Lung (tissue), 12 donors: ENCODE data around the gene BAD. TPM values are rescaled to one million over a fixed set of nuclear protein-coding genes. Genes with fewer than 3 reads are reported as not detected.

Experiments
- ATAC-seq: fragments of 200-7000 bp; cut with Tn5 transposase; one replicate; pipeline ENCODE4 v1.9.1; 2020; ENCODE audit warnings: moderate number of reproducible peaks; ENCODE audit not compliant: insufficient read depth, low FRiP score
- DNase-seq, 3 donors: peaks; one replicate each; pipeline ENCODE4 v3.0.0-alpha.2; 2013 to 2017
- H3K27ac ChIP-seq, 2 donors: one replicate each; pipeline ENCODE4 v1.5.1; 2013; ENCODE audit warnings: mild to moderate bottlenecking in 2 of 2, moderate library complexity in 2 of 2, control low read depth in 1 of 2, inconsistent platforms in 1 of 2, low read depth in 1 of 2, low read length in 1 of 2
- H3K27me3 ChIP-seq, 3 donors: one replicate each; pipeline ENCODE4 v1.5.1; 2013; ENCODE audit warnings: low read length in 2 of 3; ENCODE audit not compliant: control insufficient read depth in 3 of 3, insufficient read depth in 3 of 3
- H3K36me3 ChIP-seq, 4 donors: one replicate each; pipeline ENCODE4 v1.5.1; 2013; ENCODE audit warnings: low read length in 4 of 4, mild to moderate bottlenecking in 1 of 4, moderate library complexity in 1 of 4; ENCODE audit not compliant: control insufficient read depth in 4 of 4, insufficient read depth in 4 of 4
- H3K4me1 ChIP-seq, 5 donors: one replicate each; pipeline ENCODE4 v1.5.1; 2013; ENCODE audit warnings: low read length in 5 of 5, mild to moderate bottlenecking in 2 of 5, moderate library complexity in 1 of 5; ENCODE audit not compliant: control insufficient read depth in 5 of 5, insufficient read depth in 5 of 5
- H3K4me3 ChIP-seq: one replicate; pipeline ENCODE4 v1.5.1; 2013; ENCODE audit warnings: mild to moderate bottlenecking, control low read depth, moderate library complexity
- H3K9ac ChIP-seq, 2 donors: one replicate each; pipeline ENCODE4 v1.5.1; 2013; ENCODE audit warnings: low read length in 2 of 2, control low read depth in 1 of 2; ENCODE audit not compliant: insufficient read depth in 1 of 2
- H3K9me3 ChIP-seq, 4 donors: one replicate each; pipeline ENCODE4 v1.5.1; 2013; ENCODE audit warnings: low read length in 3 of 4, mild to moderate bottlenecking in 1 of 4, moderate library complexity in 1 of 4; ENCODE audit not compliant: control insufficient read depth in 4 of 4, insufficient read depth in 3 of 4
- CTCF ChIP-seq: IDR thresholded peaks from 2 replicates; pipeline ENCODE4 v1.5.1; 2012; ENCODE audit warnings: mild to moderate bottlenecking; ENCODE audit errors: control extremely low read depth, extremely low read depth
- WGBS, 2 donors: extraction: QIAGEN DNeasy Blood & Tissue Kit; methylation state at CpG; one replicate each; pipeline ENCODE4 v1.1.7; 2013; 5-methylcytosine and 5-hydroxymethylcytosine counted together
- polyA plus RNA-seq, 2 donors: library from polyadenylated mRNA; stranded (reverse); fragments of 200-250 nt; gene quantifications; one replicate each; pipeline ENCODE4 v1.2.1, GENCODE V29; 2013
- total RNA-seq, 2 donors: library from RNA; depleted of rRNA in 1 of 2; stranded (reverse); fragments of >200 nt in 1 of 2; gene quantifications; one replicate each; pipeline ENCODE4 v1.2.1, GENCODE V29; 2014 to 2021
- donor health status: control.
- donor health status: control.
- donor health status: Bipolar disorder and iron deficiency.
- donor health status: healthy.
- donor health status: DM: yes; HTN: yes; CAD: no.

The BAD gene
- total and polyA plus RNA-seq, 4 donors, result 69.5 to 127 (median 75.5) TPM

- Histone ChIP-seq H3K4me3 (no peak overlapping the region), H3K9me3 (no peaks in the 10 kb centered on the region), H3K4me1 (peaks cover 0 to 16% (median 3%) of the 10 kb centered on the region in 5 donors), H3K27me3 (no peaks in the 10 kb centered on the region), H3K27ac (peak overlapping the region in 1 of 2 donors; percentile 80), H3K9ac (no peak overlapping the region), H3K36me3 (peaks cover 0 to 23% (median under 1%) of the 10 kb centered on the region in 4 donors)
- no peak for DNase-seq
- no peak for TF ChIP-seq CTCF
- 92 to 96% methylated on average over 7 of the region's 7 CpGs for WGBS, 2 donors
- ATAC-seq, result no peak
Measured at GRCh38 chr11:64320556-64320955, 36.1 kb upstream of the BAD start.

GRCh38 chr11:64318766-64319761 is 34.6 kb upstream of the BAD start:
- peaks cover 0 to 16% (median 3%) of the 10 kb centered on the region in 5 donors for H3K4me1 ChIP-seq
- ATAC-seq (no peak), DNase-seq (no peak)
- no peaks in the 10 kb centered on the region for H3K27me3 ChIP-seq
- TF ChIP-seq CTCF, result no peak
- peak overlapping the region; percentile 73 for H3K4me3 ChIP-seq
- H3K27ac ChIP-seq, result peak overlapping the region; percentile 93 to 97
- peak overlapping the region in 1 of 2 donors; percentile 75 for H3K9ac ChIP-seq
- H3K36me3 ChIP-seq, result peaks cover 0 to 37% (median 5%) of the 10 kb centered on the region in 4 donors
- no peaks in the 10 kb centered on the region for H3K9me3 ChIP-seq
- 11 to 18% methylated on average over 18 of the region's 19 CpGs for WGBS, 2 donors

GRCh38 chr11:64317961-64318765 is 33.7 kb upstream of the BAD start, which contains the start of gene PRDX5:
Gene PRDX5, plus strand, starts transcription at chr11:64318121. Its CDS starts 95 bp downstream, at chr11:64318216.
- DNase-seq, result peak; percentile 98 to 99 (median 98)

More at GRCh38 chr11:64317961-64318765, 33.7 kb upstream of the BAD start, which contains the start of gene PRDX5:
- peak within 1 kb of the TSS; percentile 74 to 82 for H3K9ac ChIP-seq
- H3K4me1 ChIP-seq, result peaks cover 0 to 16% (median 3%) of the 10 kb centered on the region in 5 donors
- TF ChIP-seq CTCF, result no peak
- ATAC-seq, result peak; percentile 89
- 0% methylated on average over 55 to 61 of the region's 61 CpGs for WGBS, 2 donors
- peak within 1 kb of the TSS; percentile 77 for H3K4me3 ChIP-seq
- peaks cover 0 to 37% (median 6%) of the 10 kb centered on the region in 4 donors for H3K36me3 ChIP-seq
- H3K27me3 ChIP-seq, result no peaks in the 10 kb centered on the region
- no peaks in the 10 kb centered on the region for H3K9me3 ChIP-seq
- peak within 1 kb of the TSS; percentile 93 to 97 for H3K27ac ChIP-seq
